H1 (cell line): ENCODE data around the gene TEKT5.

ENCODE experiments used
- CTCF ChIP-seq, 3 experiments: IDR thresholded peaks; 1 replicate in 2 of 3; 2 replicates in 1 of 3; pipeline versions ENCODE4 v1.5.1 to v1.6.1; 2011; ENCODE audit warnings: low read length in 3 of 3, mild to moderate bottlenecking in 3 of 3, inconsistent platforms in 2 of 3, low read depth in 1 of 3, moderate library complexity in 1 of 3; ENCODE audit not compliant: insufficient read depth in 1 of 3; ENCODE audit errors: control extremely low read depth in 1 of 3
- EP300 ChIP-seq, 2 experiments: IDR thresholded peaks; 1 replicate in 1 of 2; 2 replicates in 1 of 2; pipeline ENCODE4 v1.6.1; 2011 to 2012; ENCODE audit warnings: low read depth in 2 of 2, low read length in 2 of 2, mild to moderate bottlenecking in 2 of 2, borderline replicate concordance in 1 of 2, inconsistent platforms in 1 of 2, moderate library complexity in 1 of 2
- EZH2 ChIP-seq: fragments of 200-600 bp; sonication (generic); IDR thresholded peaks from 2 replicates; pipeline ENCODE4 v1.7.1; 2012; ENCODE audit warnings: low read depth, mild to moderate bottlenecking, moderate library complexity, low read length, inconsistent platforms; ENCODE audit not compliant: severe bottlenecking
- HDAC6 ChIP-seq: IDR thresholded peaks from one replicate; pipeline ENCODE4 v1.7.1; 2012; ENCODE audit warnings: low read depth, mild to moderate bottlenecking, inconsistent platforms, low read length, moderate library complexity
- KDM1A ChIP-seq: fragments of 200-600, 300-600 bp; sonication (generic); IDR thresholded peaks from 2 replicates; pipeline ENCODE4 v1.7.1; 2016; ENCODE audit warnings: mild to moderate bottlenecking, low read length, borderline replicate concordance
- MAX ChIP-seq: IDR thresholded peaks from 2 replicates; pipeline ENCODE4 v1.6.1; 2012; ENCODE audit warnings: inconsistent platforms
- SP4 ChIP-seq: IDR thresholded peaks from 2 replicates; pipeline ENCODE4 v1.6.1; 2012; ENCODE audit warnings: low read length, inconsistent platforms
- TAF1 ChIP-seq: IDR thresholded peaks from 2 replicates; pipeline ENCODE4 v1.6.1; 2011; ENCODE audit warnings: mild to moderate bottlenecking, low read depth, low read length
- TEAD4 ChIP-seq: IDR thresholded peaks from 2 replicates; pipeline ENCODE4 v1.6.1; 2012; ENCODE audit warnings: low read depth, low read length, inconsistent platforms, mixed read lengths
- YY1 ChIP-seq: IDR thresholded peaks from 2 replicates; pipeline ENCODE4 v1.6.1; 2011; ENCODE audit warnings: low read depth, mild to moderate bottlenecking, low read length

- TF ChIP-seq TEAD4 (no peak), YY1 (no peak), HDAC6 (no peak), EZH2 (no peak), CTCF (IDR thresholded peaks at IDR 0.05; ENCODE audit: control extremely low read depth in 1 of 3, insufficient read depth in 1 of 3, low read depth in 1 of 3, low read length in 3 of 3) (no peak), EP300 (IDR thresholded peaks at IDR 0.05; ENCODE audit: borderline replicate concordance in 1 of 2, low read depth in 2 of 2, low read length in 2 of 2) (no peak), MAX (no peak), KDM1A (no peak), TAF1 (no peak), SP4 (no peak)
Measured at GRCh38 chr16:10693889-10694288, 841 bp downstream of the TEKT5 start.
